ENCODE results near the gene TNFAIP6.

Gene TNFAIP6

GRCh38 chr2:151423760-151424159 lies 66.4 kb downstream of the TNFAIP6 start:
- no peak for DNase-seq

All from activated effector memory CD4-positive, alpha-beta T cell treated with Interleukin-2 at 50 U/mL for 16 hours (primary cell).